RWPE2 (cell line): ENCODE measurements around the gene KPNA6.

Experiments used
- ATAC-seq: fragments of 200-7000 bp; cut with Tn5 transposase; 3 replicates; pipeline ENCODE4 v1.9.1; 2021; ENCODE audit warnings: low read depth
- DNase-seq: peaks from one replicate; pipeline ENCODE4 v3.0.0-alpha.2; 2020; ENCODE audit warnings: low spot score
- H3K27ac ChIP-seq: fragments of 450-650 bp; 2 replicates; pipeline ENCODE4 v1.5.1; 2017; ENCODE audit warnings: mild to moderate bottlenecking; ENCODE audit not compliant: poor library complexity, severe bottlenecking
- H3K27me3 ChIP-seq: fragments of 250-450 bp; sonication (Bioruptor Pico); 2 replicates; pipeline ENCODE4 v1.5.1; 2021; ENCODE audit warnings: mild to moderate bottlenecking, moderate library complexity; ENCODE audit not compliant: insufficient read depth, poor library complexity, severe bottlenecking
- H3K36me3 ChIP-seq: fragments of 250-450 bp; sonication (Bioruptor Pico); 2 replicates; pipeline ENCODE4 v1.5.1; 2020; ENCODE audit warnings: low read depth, mild to moderate bottlenecking, moderate library complexity
- H3K4me1 ChIP-seq: fragments of 250-450 bp; sonication (Bioruptor Pico); 2 replicates; pipeline ENCODE4 v1.5.1; 2021; ENCODE audit warnings: mild to moderate bottlenecking, moderate library complexity; ENCODE audit not compliant: insufficient read depth, poor library complexity, severe bottlenecking
- H3K4me3 ChIP-seq: fragments of 250-450 bp; sonication (Bioruptor Pico); 2 replicates; pipeline ENCODE4 v1.5.1; 2021; ENCODE audit warnings: mild to moderate bottlenecking, moderate library complexity; ENCODE audit not compliant: severe bottlenecking
- H3K9me3 ChIP-seq: fragments of 250-450 bp; sonication (Bioruptor Pico); 2 replicates; pipeline ENCODE4 v1.5.1; 2021; ENCODE audit warnings: mild to moderate bottlenecking, moderate library complexity; ENCODE audit not compliant: severe bottlenecking
- CTCF ChIP-seq: fragments of 450-650 bp; IDR thresholded peaks from one replicate; pipeline ENCODE4 v1.5.1; 2017; ENCODE audit warnings: mild to moderate bottlenecking, moderate library complexity; ENCODE audit not compliant: poor library complexity, severe bottlenecking

The KPNA6 gene

GRCh38 chr1:32170991-32171390 is 63.1 kb downstream of the KPNA6 start:
- TF ChIP-seq CTCF = no peak
- no peak overlapping the region for H3K27ac ChIP-seq
- no peak overlapping the region for H3K4me3 ChIP-seq
- H3K36me3 ChIP-seq = peaks cover 53% of the 10 kb centered on the region
- H3K4me1 ChIP-seq = peaks cover 7% of the 10 kb centered on the region
- ATAC-seq (no peak), DNase-seq (no peak)
- H3K9me3 ChIP-seq = no peaks in the 10 kb centered on the region
- no peaks in the 10 kb centered on the region for H3K27me3 ChIP-seq

DNA sequence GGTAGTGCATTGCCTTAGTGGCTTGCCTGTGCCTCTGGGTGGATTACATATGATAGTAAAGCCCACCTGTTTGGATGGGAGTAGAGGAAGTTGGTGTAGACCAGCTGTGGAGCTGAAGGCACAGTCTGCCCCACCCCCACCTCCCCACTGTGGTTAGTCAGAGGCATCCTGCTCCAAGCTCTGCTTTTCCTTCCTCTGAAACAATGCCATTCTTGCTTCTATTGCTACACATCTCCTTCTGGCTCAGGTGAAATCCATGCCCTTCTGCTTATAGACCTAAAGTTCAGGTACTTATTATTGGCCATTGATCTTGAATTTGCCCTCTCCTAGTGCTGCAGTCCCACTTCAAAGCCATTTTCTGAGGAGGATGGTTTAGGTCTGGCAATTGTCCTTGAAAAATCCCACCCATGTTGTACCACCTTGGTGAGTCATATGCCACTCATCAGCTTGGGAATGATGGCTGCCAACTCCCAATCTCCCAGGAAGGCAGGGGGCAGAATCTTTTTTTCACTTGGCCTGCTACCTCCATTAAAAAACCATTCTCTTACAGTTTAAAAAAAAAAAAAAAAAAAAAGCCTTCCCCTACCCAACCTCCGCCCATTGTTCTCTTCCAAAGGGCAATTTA is 64.9 kb downstream of the KPNA6 start:
- ATAC-seq = peak; percentile 49; the same call in 2 of the 3 replicates
- Histone ChIP-seq H3K27me3 (no peaks in the 10 kb centered on the region), H3K36me3 (peaks cover 42% of the 10 kb centered on the region), H3K4me3 (no peak overlapping the region), H3K27ac (peak overlapping the region; percentile 18), H3K4me1 (peaks cover 7% of the 10 kb centered on the region), H3K9me3 (no peaks in the 10 kb centered on the region)
- no peak for DNase-seq
- no peak for TF ChIP-seq CTCF

GRCh38 chr1:32178380-32179192 is 70.7 kb downstream of the KPNA6 start:
- H3K4me1 ChIP-seq = peaks cover 10% of the 10 kb centered on the region
- TF ChIP-seq CTCF = no peak
- peaks cover 39% of the 10 kb centered on the region for H3K36me3 ChIP-seq
- no peaks in the 10 kb centered on the region for H3K27me3 ChIP-seq
- no peaks in the 10 kb centered on the region for H3K9me3 ChIP-seq
- DNase-seq (no peak), ATAC-seq (no peak)
- H3K27ac ChIP-seq = peak overlapping the region; percentile 77
- no peak overlapping the region for H3K4me3 ChIP-seq

DNA sequence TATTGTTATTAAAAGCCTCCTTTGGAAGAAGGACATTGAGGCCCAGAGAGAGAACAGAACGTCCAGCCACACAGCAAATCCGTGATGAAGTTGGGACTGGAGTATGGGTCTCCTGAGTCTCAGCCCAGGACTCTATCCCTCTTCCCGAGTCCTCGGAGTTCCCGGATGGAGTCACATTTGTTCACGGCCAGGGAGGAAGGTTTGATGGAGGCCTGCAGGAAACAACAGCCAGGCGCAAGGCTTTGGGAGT is 71.3 kb downstream of the KPNA6 start:
- peak overlapping the region; percentile 51 for H3K4me3 ChIP-seq
- ATAC-seq (no peak), DNase-seq (no peak)
- peaks cover 10% of the 10 kb centered on the region for H3K4me1 ChIP-seq
- peak overlapping the region; percentile 77 for H3K27ac ChIP-seq
- H3K9me3 ChIP-seq = no peaks in the 10 kb centered on the region
- no peak for TF ChIP-seq CTCF
- H3K27me3 ChIP-seq = no peaks in the 10 kb centered on the region
- peaks cover 38% of the 10 kb centered on the region for H3K36me3 ChIP-seq
